ENCODE measurements around the gene C1QTNF8. TPM values are rescaled to one million over a fixed set of nuclear protein-coding genes. Genes with fewer than 3 reads are reported as not detected.

C1QTNF8 gene
- total RNA-seq, 1 donor = not detected

GRCh38 chr16:1076801-1077576, 19.1 kb downstream of the C1QTNF8 start:
- H3K4me3 ChIP-seq (ENCODE audit: low read depth, low read length) = no peak overlapping the region
- TF ChIP-seq CTCF (IDR thresholded peaks at IDR 0.05; ENCODE audit: insufficient read depth, low read length) = no peak
- DNase-seq (ENCODE audit: low read depth) = no peak

GRCh38 chr16:1075546-1075945, 20.5 kb downstream of the C1QTNF8 start:
- no peak for TF ChIP-seq CTCF (IDR thresholded peaks at IDR 0.05; ENCODE audit: insufficient read depth, low read length)
- no peak overlapping the region for H3K4me3 ChIP-seq (ENCODE audit: low read depth, low read length)
- DNase-seq (ENCODE audit: low read depth) = no peak

- no peak for DNase-seq (ENCODE audit: low read depth)
- TF ChIP-seq CTCF (IDR thresholded peaks at IDR 0.05; ENCODE audit: insufficient read depth, low read length) = no peak
- no peak overlapping the region for H3K4me3 ChIP-seq (ENCODE audit: low read depth, low read length)
Measured at GRCh38 chr16:1074379-1074649, 21.7 kb downstream of the C1QTNF8 start.

GRCh38 chr16:1073566-1074378, 22.3 kb downstream of the C1QTNF8 start:
- DNase-seq (ENCODE audit: low read depth) = no peak
- no peak overlapping the region for H3K4me3 ChIP-seq (ENCODE audit: low read depth, low read length)
- no peak for TF ChIP-seq CTCF (IDR thresholded peaks at IDR 0.05; ENCODE audit: insufficient read depth, low read length)

GRCh38 chr16:1073262-1073558, 22.8 kb downstream of the C1QTNF8 start:
- no peak for TF ChIP-seq CTCF (IDR thresholded peaks at IDR 0.05; ENCODE audit: insufficient read depth, low read length)
- no peak for DNase-seq (ENCODE audit: low read depth)
- H3K4me3 ChIP-seq (ENCODE audit: low read depth, low read length) = no peak overlapping the region

GRCh38 chr16:1072526-1073261, 23.4 kb downstream of the C1QTNF8 start, which contains the start of gene SSTR5:
TSS of gene SSTR5 (plus strand) at chr16:1072747. CDS start at chr16:1078869, 6,122 bp downstream.
- no peak for DNase-seq (ENCODE audit: low read depth)
- no peak for TF ChIP-seq CTCF (IDR thresholded peaks at IDR 0.05; ENCODE audit: insufficient read depth, low read length)
- no peak within 1 kb of the TSS for H3K4me3 ChIP-seq (ENCODE audit: low read depth, low read length)

All from fibroblast of the aortic adventitia (primary cell).